ENCODE measurements around the gene AHSA1. TPM values are rescaled to one million over a fixed set of nuclear protein-coding genes. Genes with fewer than 3 reads are reported as not detected.
A peak's percentile ranks its signal among the peaks of the same experiment; 100 is the strongest.

The AHSA1 gene
- total and polyA plus RNA-seq, 12 donors: 88.2 to 247 (median 166) TPM

- no peak overlapping the region for H3K27ac ChIP-seq
- H3K4me3 ChIP-seq: no peak overlapping the region
- peaks cover 0 to 100% (median 59%) of the 10 kb centered on the region in 9 donors for H3K36me3 ChIP-seq
- intact Hi-C loops (cut with DNase I): no loop called here
- DNase-seq (no peak), ATAC-seq (no peak)
- H3K27me3 ChIP-seq: no peaks in the 10 kb centered on the region
- WGBS, 2 donors: 95 to 97% methylated on average over 3 of the region's 3 CpGs
- no peak for TF ChIP-seq CTCF (IDR thresholded peaks at IDR 0.05)
- H3K4me1 ChIP-seq: no peaks in the 10 kb centered on the region
- no peaks in the 10 kb centered on the region for H3K9me3 ChIP-seq
Measured at GRCh38 chr14:77436042-77436441, 21.9 kb upstream of the AHSA1 start.

- peaks cover 0 to 100% (median 64%) of the 10 kb centered on the region in 9 donors for H3K36me3 ChIP-seq
- TF ChIP-seq CTCF (IDR thresholded peaks at IDR 0.05): no peak
- 98% methylated on average over 1 of the region's 1 CpG for WGBS, 2 donors
- no peak overlapping the region for H3K4me3 ChIP-seq
- intact Hi-C loops (cut with DNase I): no loop called here
- H3K27me3 ChIP-seq: no peaks in the 10 kb centered on the region
- ATAC-seq (no peak), DNase-seq (no peak)
- peaks cover 0 to 15% (median 0%) of the 10 kb centered on the region in 9 donors for H3K4me1 ChIP-seq
- no peak overlapping the region for H3K27ac ChIP-seq
- H3K9me3 ChIP-seq: no peaks in the 10 kb centered on the region
Measured at GRCh38 chr14:77438596-77438995, 19.3 kb upstream of the AHSA1 start.

- Histone ChIP-seq H3K9me3 (no peaks in the 10 kb centered on the region), H3K27me3 (no peaks in the 10 kb centered on the region), H3K36me3 (peaks cover 0 to 100% (median 64%) of the 10 kb centered on the region in 9 donors), H3K27ac (no peak overlapping the region), H3K4me3 (no peak overlapping the region), H3K4me1 (peaks cover 0 to 15% (median 0%) of the 10 kb centered on the region in 9 donors)
- 92 to 93% methylated on average over 4 of the region's 4 CpGs for WGBS, 2 donors
- no peak for TF ChIP-seq CTCF (IDR thresholded peaks at IDR 0.05)
- DNase-seq: no peak
- ATAC-seq: no peak
- intact Hi-C loops (cut with DNase I): no loop called here
Measured at GRCh38 chr14:77439861-77440260, 18.0 kb upstream of the AHSA1 start.

GRCh38 chr14:77442196-77442595, 15.7 kb upstream of the AHSA1 start:
- no peak for TF ChIP-seq CTCF (IDR thresholded peaks at IDR 0.05)
- H3K4me1 ChIP-seq: peaks cover 0 to 15% (median 0%) of the 10 kb centered on the region in 9 donors
- ATAC-seq (peak in 7 of 8 donors; percentile 74 to 94 (median 87)), DNase-seq (peak in 1 of 2 donors; percentile 20)
- 57 to 76% methylated on average over 2 of the region's 2 CpGs for whole genome bisulfite sequencing, 2 donors
- H3K4me3 ChIP-seq: no peak overlapping the region
- peak overlapping the region in 4 of 10 donors; percentile 21 to 61 (median 42) for H3K27ac ChIP-seq
- H3K27me3 ChIP-seq: no peaks in the 10 kb centered on the region
- no peaks in the 10 kb centered on the region for H3K9me3 ChIP-seq
- H3K36me3 ChIP-seq: peaks cover 0 to 100% (median 48%) of the 10 kb centered on the region in 9 donors
- intact Hi-C loops (cut with DNase I): no loop called here

Data from heart right ventricle (tissue), 16 donors.